GM12892 (cell line): ENCODE results near the gene CYB561D2.

ENCODE experiments used
- POLR2A ChIP-seq: IDR thresholded peaks from 2 replicates; pipeline ENCODE4 v1.6.1; 2011; ENCODE audit warnings: low read depth, low read length, control low read depth
- POLR2AphosphoS5 ChIP-seq: IDR thresholded peaks from 2 replicates; pipeline ENCODE4 v1.6.1; 2011; ENCODE audit warnings: low read depth, low read length, control low read depth

DNA sequence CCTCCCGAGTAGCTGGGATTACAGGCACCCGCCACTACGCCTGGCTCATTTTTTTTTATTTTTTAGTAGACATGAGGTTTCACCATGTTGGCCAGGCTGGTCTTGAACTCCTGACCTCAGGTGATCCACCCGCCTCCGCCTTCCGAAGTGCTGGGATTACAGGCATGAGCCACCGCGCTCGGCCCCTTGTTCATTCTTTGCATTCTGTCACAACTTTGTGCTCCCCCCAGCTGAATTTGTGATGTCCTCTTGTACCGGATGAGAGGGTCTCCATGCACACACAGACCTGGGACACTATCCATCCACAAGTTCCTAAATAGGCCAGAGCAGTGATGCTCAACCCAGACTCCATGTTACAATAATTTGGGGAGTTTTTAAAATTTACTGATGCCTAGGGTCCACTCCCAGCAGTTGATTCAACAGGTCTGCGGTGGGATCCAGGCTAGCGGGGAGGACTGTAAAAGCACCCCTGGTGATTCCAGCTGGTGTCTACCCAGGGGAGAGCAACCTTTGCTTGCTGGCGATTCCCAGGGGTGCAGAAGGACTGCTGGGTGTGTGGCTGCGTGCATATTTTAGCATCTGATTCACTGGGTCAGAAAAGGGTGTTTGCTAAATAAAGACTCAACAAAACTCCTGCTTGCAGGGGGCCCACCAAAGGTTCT is 11.0 kb upstream of the CYB561D2 start:
- no peak for TF ChIP-seq POLR2AphosphoS5
- TF ChIP-seq POLR2A, result no peak
